Measurements from ENCODE around the gene BBX.

GRCh38 chr3:107850681-107851080, 327.9 kb downstream of the BBX start:
- no peak for TF ChIP-seq CTCF (IDR thresholded peaks at IDR 0.05)
- TF ChIP-seq POLR2AphosphoS5 (IDR thresholded peaks at IDR 0.05), result no peak
